GM23338 (cell line): ENCODE measurements around the gene FARS2. TPM values are rescaled to one million over a fixed set of nuclear protein-coding genes. Genes with fewer than 3 reads are reported as not detected.

Experiments used
- ATAC-seq: fragments of 200-7000 bp; cut with Tn5 transposase; 3 replicates; pipeline ENCODE4 v1.9.1; 2020
- DNase-seq: peaks from one replicate; pipeline ENCODE4 v3.0.0-alpha.2; 2015; ENCODE audit warnings: low spot score
- H2AFZ ChIP-seq: fragments of 200-600 bp; sonication (generic); 2 replicates; pipeline ENCODE4 v1.8.0; 2016; ENCODE audit warnings: antibody characterized with exemption, mild to moderate bottlenecking, moderate library complexity
- H3F3A ChIP-seq: fragments of 200-600 bp; sonication (generic); replicated peaks from 2 replicates; pipeline ENCODE4 v1.8.0; 2017; ENCODE audit warnings: antibody characterized with exemption, mixed run types, low read depth
- H3K27ac ChIP-seq: fragments of 200-600 bp; sonication (generic); 2 replicates; pipeline ENCODE4 v1.6.1; 2016; ENCODE audit warnings: low read depth
- H3K27me3 ChIP-seq: fragments of 200-600 bp; sonication (generic); 2 replicates; pipeline ENCODE4 v1.8.0; 2016; ENCODE audit warnings: mild to moderate bottlenecking, mixed run types, moderate library complexity; ENCODE audit not compliant: insufficient read depth
- H3K36me3 ChIP-seq: fragments of 200-600 bp; sonication (generic); 2 replicates; pipeline ENCODE4 v1.8.0; 2016; ENCODE audit warnings: mild to moderate bottlenecking; ENCODE audit not compliant: insufficient read depth
- H3K4me1 ChIP-seq: fragments of 200-600 bp; sonication (generic); 2 replicates; pipeline ENCODE4 v1.8.0; 2016; ENCODE audit warnings: mild to moderate bottlenecking, moderate library complexity; ENCODE audit not compliant: insufficient read depth
- H3K4me2 ChIP-seq: fragments of 200-600 bp; sonication (generic); 2 replicates; pipeline ENCODE4 v1.7.1; 2017; ENCODE audit warnings: mixed run types
- H3K4me3 ChIP-seq: fragments of 200-600 bp; sonication (generic); 2 replicates; pipeline ENCODE4 v1.6.1; 2016; ENCODE audit warnings: mixed run types
- H3K79me2 ChIP-seq: fragments of 200-600 bp; sonication (generic); replicated peaks from 2 replicates; pipeline ENCODE4 v1.8.0; 2017; ENCODE audit warnings: mild to moderate bottlenecking; ENCODE audit not compliant: insufficient read depth
- H3K9me2 ChIP-seq: fragments of 200-600 bp; sonication (generic); 2 replicates; pipeline ENCODE4 v1.8.0; 2017; ENCODE audit not compliant: insufficient read depth
- H4K20me1 ChIP-seq: fragments of 200-600 bp; sonication (generic); replicated peaks from 2 replicates; pipeline ENCODE4 v1.8.0; 2017; ENCODE audit warnings: mild to moderate bottlenecking; ENCODE audit not compliant: insufficient read depth
- H3K27ac Mint-ChIP-seq: 2 replicates; pipeline ENCODE4 v1.8.0; 2020; ENCODE audit warnings: inconsistent platforms, mild to moderate bottlenecking, moderate library complexity, mixed read lengths
- H3K27me3 Mint-ChIP-seq: 3 replicates; pipeline ENCODE4 v1.8.0; 2022; ENCODE audit warnings: low read depth, mild to moderate bottlenecking, moderate library complexity, mixed read lengths, inconsistent platforms; ENCODE audit not compliant: insufficient read depth, poor library complexity
- H3K36me3 Mint-ChIP-seq: 3 replicates; pipeline ENCODE4 v1.8.0; 2021; ENCODE audit warnings: low read depth, mild to moderate bottlenecking, inconsistent platforms, moderate library complexity, mixed read lengths
- H3K4me1 Mint-ChIP-seq: 3 replicates; pipeline ENCODE4 v1.8.0; 2020; ENCODE audit warnings: mild to moderate bottlenecking, inconsistent platforms, mixed read lengths
- H3K4me3 Mint-ChIP-seq: 3 replicates; pipeline ENCODE4 v1.8.0; 2021; ENCODE audit warnings: moderate library complexity, mild to moderate bottlenecking, inconsistent platforms, mixed read lengths
- H3K9me3 Mint-ChIP-seq: 3 replicates; pipeline ENCODE4 v1.8.0; 2020; ENCODE audit warnings: moderate library complexity, mild to moderate bottlenecking, inconsistent platforms, mixed read lengths
- CREB1 ChIP-seq: fragments of 250-450 bp; sonication (Bioruptor Pico); IDR thresholded peaks from 2 replicates; pipeline ENCODE4 v1.5.0; 2020; ENCODE audit warnings: low read depth, mild to moderate bottlenecking, moderate library complexity
- EZH2 ChIP-seq: fragments of 200-600 bp; sonication (generic); IDR thresholded peaks from one replicate; pipeline ENCODE4 v1.8.0; 2017; ENCODE audit warnings: antibody characterized with exemption, mild to moderate bottlenecking, low read depth; ENCODE audit not compliant: unreplicated experiment
- EZH2phosphoT487 ChIP-seq: fragments of 200-600 bp; sonication (generic); IDR thresholded peaks from one replicate; pipeline ENCODE4 v1.8.1; 2018; ENCODE audit warnings: antibody characterized with exemption; ENCODE audit not compliant: unreplicated experiment
- JUNB ChIP-seq: IDR thresholded peaks from one replicate; pipeline ENCODE4 v1.6.1; 2016; ENCODE audit warnings: antibody characterized with exemption; ENCODE audit not compliant: unreplicated experiment
- NANOG ChIP-seq: IDR thresholded peaks from 2 replicates; pipeline ENCODE4 v1.6.1; 2016; ENCODE audit warnings: antibody characterized with exemption, borderline replicate concordance
- POLR2AphosphoS5 ChIP-seq: IDR thresholded peaks from 2 replicates; pipeline ENCODE4 v1.6.1; 2016; ENCODE audit warnings: antibody characterized with exemption, low read depth
- STAT1 ChIP-seq: IDR thresholded peaks from one replicate; pipeline ENCODE4 v1.6.1; 2016; ENCODE audit warnings: antibody characterized with exemption; ENCODE audit not compliant: unreplicated experiment
- ZNF331 ChIP-seq: fragments of 250-450 bp; sonication (Bioruptor Pico); IDR thresholded peaks from 2 replicates; pipeline ENCODE4 v1.5.0; 2020; ENCODE audit warnings: low read depth, mild to moderate bottlenecking, moderate library complexity
- polyA plus RNA-seq: library from polyadenylated mRNA; unstranded; fragments of >200 nt; fragmentation: Nextera tagmentation; extraction: Ambion mirVana; gene quantifications from 2 replicates; pipeline ENCODE4 v1.2.1, GENCODE V29; 2016
- total RNA-seq: library from RNA; depleted of rRNA; stranded (reverse); fragments of >200 nt; shearing (Covaris generic); gene quantifications from 2 replicates; pipeline ENCODE4 v1.2.3, GENCODE V29; 2014
- TF ChIP-seq, protein P1 (sequence below), 2 experiments: fragments of 200-600 bp in 1 of 2; sonication (generic) in 1 of 2; conservative IDR thresholded peaks; 2 replicates each; pipeline versions ENCODE4 v1.5.1 to v1.6.1; 2016 to 2017; ENCODE audit warnings: antibody characterized with exemption in 2 of 2, low read depth in 2 of 2, mild to moderate bottlenecking in 2 of 2, moderate library complexity in 1 of 2
- TF ChIP-seq, protein P2 (sequence below): IDR thresholded peaks from one replicate; pipeline ENCODE4 v1.6.1; 2018; ENCODE audit warnings: antibody characterized with exemption; ENCODE audit not compliant: unreplicated experiment
- TF ChIP-seq, protein P3 (sequence below): fragments of 250-450 bp; sonication (Bioruptor Pico); IDR thresholded peaks from 2 replicates; pipeline ENCODE4 v1.5.0; 2020; ENCODE audit warnings: mild to moderate bottlenecking, moderate library complexity

The FARS2 gene
- total and polyA plus RNA-seq, 2 experiments from 2014 or later = 7.6 to 19.0 TPM

DNA sequence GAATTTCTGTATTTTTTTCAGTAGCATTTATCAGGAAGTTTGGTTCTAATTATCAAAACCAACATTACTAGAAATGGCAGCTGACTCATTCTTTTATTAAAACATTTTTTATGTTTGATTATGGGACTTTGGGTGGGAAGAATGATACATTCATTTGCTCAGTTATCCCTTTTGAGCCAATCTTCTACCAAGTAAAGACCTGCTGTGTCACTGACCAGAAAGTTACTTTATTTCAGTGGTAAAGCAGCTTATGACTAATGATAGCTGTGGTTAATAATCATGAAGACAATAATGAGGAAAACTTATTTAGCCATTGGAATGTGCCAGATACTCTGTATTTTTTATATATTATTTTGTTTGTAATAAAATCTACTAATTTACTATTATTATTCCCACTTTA lies 142.3 kb downstream of the FARS2 start:
- no peaks in the 10 kb centered on the region for H3K4me1 ChIP-seq
- ATAC-seq = no peak
- Mint-ChIP-seq H3K4me3 (no peak overlapping the region), H3K4me1 (peaks cover 6% of the 10 kb centered on the region; the same call in 2 of the 3 replicates), H3K27ac (no peak overlapping the region), H3K36me3 (peaks cover 4% of the 10 kb centered on the region; the same call in 1 of the 3 replicates), H3K27me3 (peaks cover 2% of the 10 kb centered on the region), H3K9me3 (peaks cover 4% of the 10 kb centered on the region; the same call in 2 of the 3 replicates)
- no peaks in the 10 kb centered on the region for H3K27me3 ChIP-seq
- H4K20me1 ChIP-seq = no peaks in the 10 kb centered on the region
- no peak overlapping the region for H3K4me3 ChIP-seq
- no peak for DNase-seq
- H3K79me2 ChIP-seq = peaks cover 3% of the 10 kb centered on the region; the same call in 1 of the 2 replicates
- H3K9me2 ChIP-seq = no peaks in the 10 kb centered on the region
- no peak overlapping the region for H3K27ac ChIP-seq
- TF ChIP-seq EZH2phosphoT487 = no peak
- no peak for TF ChIP-seq ZNF331 (CRISPR knock-in tag)
- no peaks in the 10 kb centered on the region for H3F3A ChIP-seq
- no peak overlapping the region for H3K4me2 ChIP-seq
- H2AFZ ChIP-seq = no peak overlapping the region
- no peaks in the 10 kb centered on the region for H3K36me3 ChIP-seq

DNA sequence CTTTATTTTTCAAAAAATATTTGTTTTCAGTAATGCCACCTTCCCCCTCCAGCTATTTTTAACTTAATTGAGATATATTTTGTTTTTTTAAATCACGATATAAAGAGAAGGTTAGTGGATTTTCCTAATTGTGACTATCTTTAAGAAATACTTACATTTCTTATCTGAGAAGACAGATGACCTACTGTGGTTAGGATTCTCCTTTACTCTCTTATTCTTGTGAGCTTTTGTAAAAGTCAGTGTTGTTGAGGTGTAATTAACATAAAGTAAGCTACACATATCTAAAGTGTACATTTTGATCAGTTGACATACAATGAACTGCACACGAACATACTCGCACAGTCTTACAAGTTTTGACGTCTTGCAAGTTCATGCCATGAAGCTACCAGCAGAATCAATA lies 144.7 kb downstream of the FARS2 start:
- Histone ChIP-seq H3K4me1 (no peaks in the 10 kb centered on the region), H3K9me2 (no peaks in the 10 kb centered on the region), H3K4me3 (no peak overlapping the region), H3F3A (no peaks in the 10 kb centered on the region), H3K79me2 (no peaks in the 10 kb centered on the region; the same call in 1 of the 2 replicates), H3K27ac (no peak overlapping the region), H3K36me3 (no peaks in the 10 kb centered on the region), H2AFZ (no peak overlapping the region), H3K27me3 (no peaks in the 10 kb centered on the region), H4K20me1 (no peaks in the 10 kb centered on the region), H3K4me2 (no peak overlapping the region)
- H3K4me3 Mint-ChIP-seq = no peak overlapping the region
- no peak overlapping the region for H3K27ac Mint-ChIP-seq
- ATAC-seq (no peak), DNase-seq (no peak)
- peaks cover 7% of the 10 kb centered on the region; the same call in 2 of the 3 replicates for H3K36me3 Mint-ChIP-seq
- H3K4me1 Mint-ChIP-seq = peaks cover 6% of the 10 kb centered on the region; the same call in 2 of the 3 replicates
- peaks cover 4% of the 10 kb centered on the region; the same call in 2 of the 3 replicates for H3K9me3 Mint-ChIP-seq
- peaks cover 2% of the 10 kb centered on the region for H3K27me3 Mint-ChIP-seq
- TF ChIP-seq NANOG (no peak), EZH2 (no peak), CREB1 (CRISPR knock-in tag) (no peak), JUNB (no peak), STAT1 (no peak), EZH2phosphoT487 (no peak), ZNF331 (CRISPR knock-in tag) (no peak), POLR2AphosphoS5 (no peak)
- TF ChIP-seq, protein P1, sequence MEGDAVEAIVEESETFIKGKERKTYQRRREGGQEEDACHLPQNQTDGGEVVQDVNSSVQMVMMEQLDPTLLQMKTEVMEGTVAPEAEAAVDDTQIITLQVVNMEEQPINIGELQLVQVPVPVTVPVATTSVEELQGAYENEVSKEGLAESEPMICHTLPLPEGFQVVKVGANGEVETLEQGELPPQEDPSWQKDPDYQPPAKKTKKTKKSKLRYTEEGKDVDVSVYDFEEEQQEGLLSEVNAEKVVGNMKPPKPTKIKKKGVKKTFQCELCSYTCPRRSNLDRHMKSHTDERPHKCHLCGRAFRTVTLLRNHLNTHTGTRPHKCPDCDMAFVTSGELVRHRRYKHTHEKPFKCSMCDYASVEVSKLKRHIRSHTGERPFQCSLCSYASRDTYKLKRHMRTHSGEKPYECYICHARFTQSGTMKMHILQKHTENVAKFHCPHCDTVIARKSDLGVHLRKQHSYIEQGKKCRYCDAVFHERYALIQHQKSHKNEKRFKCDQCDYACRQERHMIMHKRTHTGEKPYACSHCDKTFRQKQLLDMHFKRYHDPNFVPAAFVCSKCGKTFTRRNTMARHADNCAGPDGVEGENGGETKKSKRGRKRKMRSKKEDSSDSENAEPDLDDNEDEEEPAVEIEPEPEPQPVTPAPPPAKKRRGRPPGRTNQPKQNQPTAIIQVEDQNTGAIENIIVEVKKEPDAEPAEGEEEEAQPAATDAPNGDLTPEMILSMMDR (conservative IDR thresholded peaks at IDR 0.05; ENCODE audit: low read depth in 2 of 2) = no peak
- TF ChIP-seq, protein P2, sequence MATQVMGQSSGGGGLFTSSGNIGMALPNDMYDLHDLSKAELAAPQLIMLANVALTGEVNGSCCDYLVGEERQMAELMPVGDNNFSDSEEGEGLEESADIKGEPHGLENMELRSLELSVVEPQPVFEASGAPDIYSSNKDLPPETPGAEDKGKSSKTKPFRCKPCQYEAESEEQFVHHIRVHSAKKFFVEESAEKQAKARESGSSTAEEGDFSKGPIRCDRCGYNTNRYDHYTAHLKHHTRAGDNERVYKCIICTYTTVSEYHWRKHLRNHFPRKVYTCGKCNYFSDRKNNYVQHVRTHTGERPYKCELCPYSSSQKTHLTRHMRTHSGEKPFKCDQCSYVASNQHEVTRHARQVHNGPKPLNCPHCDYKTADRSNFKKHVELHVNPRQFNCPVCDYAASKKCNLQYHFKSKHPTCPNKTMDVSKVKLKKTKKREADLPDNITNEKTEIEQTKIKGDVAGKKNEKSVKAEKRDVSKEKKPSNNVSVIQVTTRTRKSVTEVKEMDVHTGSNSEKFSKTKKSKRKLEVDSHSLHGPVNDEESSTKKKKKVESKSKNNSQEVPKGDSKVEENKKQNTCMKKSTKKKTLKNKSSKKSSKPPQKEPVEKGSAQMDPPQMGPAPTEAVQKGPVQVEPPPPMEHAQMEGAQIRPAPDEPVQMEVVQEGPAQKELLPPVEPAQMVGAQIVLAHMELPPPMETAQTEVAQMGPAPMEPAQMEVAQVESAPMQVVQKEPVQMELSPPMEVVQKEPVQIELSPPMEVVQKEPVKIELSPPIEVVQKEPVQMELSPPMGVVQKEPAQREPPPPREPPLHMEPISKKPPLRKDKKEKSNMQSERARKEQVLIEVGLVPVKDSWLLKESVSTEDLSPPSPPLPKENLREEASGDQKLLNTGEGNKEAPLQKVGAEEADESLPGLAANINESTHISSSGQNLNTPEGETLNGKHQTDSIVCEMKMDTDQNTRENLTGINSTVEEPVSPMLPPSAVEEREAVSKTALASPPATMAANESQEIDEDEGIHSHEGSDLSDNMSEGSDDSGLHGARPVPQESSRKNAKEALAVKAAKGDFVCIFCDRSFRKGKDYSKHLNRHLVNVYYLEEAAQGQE = no peak
- TF ChIP-seq, protein P3, sequence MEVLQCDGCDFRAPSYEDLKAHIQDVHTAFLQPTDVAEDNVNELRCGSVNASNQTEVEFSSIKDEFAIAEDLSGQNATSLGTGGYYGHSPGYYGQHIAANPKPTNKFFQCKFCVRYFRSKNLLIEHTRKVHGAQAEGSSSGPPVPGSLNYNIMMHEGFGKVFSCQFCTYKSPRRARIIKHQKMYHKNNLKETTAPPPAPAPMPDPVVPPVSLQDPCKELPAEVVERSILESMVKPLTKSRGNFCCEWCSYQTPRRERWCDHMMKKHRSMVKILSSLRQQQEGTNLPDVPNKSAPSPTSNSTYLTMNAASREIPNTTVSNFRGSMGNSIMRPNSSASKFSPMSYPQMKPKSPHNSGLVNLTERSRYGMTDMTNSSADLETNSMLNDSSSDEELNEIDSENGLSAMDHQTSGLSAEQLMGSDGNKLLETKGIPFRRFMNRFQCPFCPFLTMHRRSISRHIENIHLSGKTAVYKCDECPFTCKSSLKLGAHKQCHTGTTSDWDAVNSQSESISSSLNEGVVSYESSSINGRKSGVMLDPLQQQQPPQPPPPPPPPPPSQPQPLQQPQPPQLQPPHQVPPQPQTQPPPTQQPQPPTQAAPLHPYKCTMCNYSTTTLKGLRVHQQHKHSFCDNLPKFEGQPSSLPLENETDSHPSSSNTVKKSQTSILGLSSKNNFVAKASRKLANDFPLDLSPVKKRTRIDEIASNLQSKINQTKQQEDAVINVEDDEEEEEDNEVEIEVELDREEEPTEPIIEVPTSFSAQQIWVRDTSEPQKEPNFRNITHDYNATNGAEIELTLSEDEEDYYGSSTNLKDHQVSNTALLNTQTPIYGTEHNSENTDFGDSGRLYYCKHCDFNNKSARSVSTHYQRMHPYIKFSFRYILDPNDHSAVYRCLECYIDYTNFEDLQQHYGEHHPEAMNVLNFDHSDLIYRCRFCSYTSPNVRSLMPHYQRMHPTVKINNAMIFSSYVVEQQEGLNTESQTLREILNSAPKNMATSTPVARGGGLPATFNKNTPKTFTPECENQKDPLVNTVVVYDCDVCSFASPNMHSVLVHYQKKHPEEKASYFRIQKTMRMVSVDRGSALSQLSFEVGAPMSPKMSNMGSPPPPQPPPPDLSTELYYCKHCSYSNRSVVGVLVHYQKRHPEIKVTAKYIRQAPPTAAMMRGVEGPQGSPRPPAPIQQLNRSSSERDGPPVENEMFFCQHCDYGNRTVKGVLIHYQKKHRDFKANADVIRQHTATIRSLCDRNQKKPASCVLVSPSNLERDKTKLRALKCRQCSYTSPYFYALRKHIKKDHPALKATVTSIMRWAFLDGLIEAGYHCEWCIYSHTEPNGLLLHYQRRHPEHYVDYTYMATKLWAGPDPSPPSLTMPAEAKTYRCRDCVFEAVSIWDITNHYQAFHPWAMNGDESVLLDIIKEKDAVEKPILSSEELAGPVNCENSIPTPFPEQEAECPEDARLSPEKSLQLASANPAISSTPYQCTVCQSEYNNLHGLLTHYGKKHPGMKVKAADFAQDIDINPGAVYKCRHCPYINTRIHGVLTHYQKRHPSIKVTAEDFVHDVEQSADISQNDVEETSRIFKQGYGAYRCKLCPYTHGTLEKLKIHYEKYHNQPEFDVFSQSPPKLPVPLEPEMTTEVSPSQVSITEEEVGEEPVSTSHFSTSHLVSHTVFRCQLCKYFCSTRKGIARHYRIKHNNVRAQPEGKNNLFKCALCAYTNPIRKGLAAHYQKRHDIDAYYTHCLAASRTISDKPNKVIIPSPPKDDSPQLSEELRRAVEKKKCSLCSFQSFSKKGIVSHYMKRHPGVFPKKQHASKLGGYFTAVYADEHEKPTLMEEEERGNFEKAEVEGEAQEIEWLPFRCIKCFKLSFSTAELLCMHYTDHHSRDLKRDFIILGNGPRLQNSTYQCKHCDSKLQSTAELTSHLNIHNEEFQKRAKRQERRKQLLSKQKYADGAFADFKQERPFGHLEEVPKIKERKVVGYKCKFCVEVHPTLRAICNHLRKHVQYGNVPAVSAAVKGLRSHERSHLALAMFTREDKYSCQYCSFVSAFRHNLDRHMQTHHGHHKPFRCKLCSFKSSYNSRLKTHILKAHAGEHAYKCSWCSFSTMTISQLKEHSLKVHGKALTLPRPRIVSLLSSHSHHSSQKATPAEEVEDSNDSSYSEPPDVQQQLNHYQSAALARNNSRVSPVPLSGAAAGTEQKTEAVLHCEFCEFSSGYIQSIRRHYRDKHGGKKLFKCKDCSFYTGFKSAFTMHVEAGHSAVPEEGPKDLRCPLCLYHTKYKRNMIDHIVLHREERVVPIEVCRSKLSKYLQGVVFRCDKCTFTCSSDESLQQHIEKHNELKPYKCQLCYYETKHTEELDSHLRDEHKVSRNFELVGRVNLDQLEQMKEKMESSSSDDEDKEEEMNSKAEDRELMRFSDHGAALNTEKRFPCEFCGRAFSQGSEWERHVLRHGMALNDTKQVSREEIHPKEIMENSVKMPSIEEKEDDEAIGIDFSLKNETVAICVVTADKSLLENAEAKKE (CRISPR knock-in tag) = no peak
